SK-N-SH (cell line): ENCODE results near the gene HIPK3.

Experiments
- EP300 ChIP-seq, 2 experiments: IDR thresholded peaks; 2 replicates each; pipeline versions ENCODE4 v1.4.0 to v1.6.1; 2012; ENCODE audit warnings: borderline replicate concordance in 1 of 2, low read depth in 1 of 2, low read length in 1 of 2
- SIN3A ChIP-seq: IDR thresholded peaks from 2 replicates; pipeline ENCODE4 v1.6.1; 2012; ENCODE audit warnings: low read depth, mild to moderate bottlenecking, low read length, moderate library complexity, borderline replicate concordance
- TF ChIP-seq, protein P1 (sequence below): fragments of 200-600 bp; sonication (generic); IDR thresholded peaks from 2 replicates; pipeline ENCODE4 v1.6.1; 2017; ENCODE audit warnings: antibody characterized with exemption, mild to moderate bottlenecking, moderate library complexity

DNA sequence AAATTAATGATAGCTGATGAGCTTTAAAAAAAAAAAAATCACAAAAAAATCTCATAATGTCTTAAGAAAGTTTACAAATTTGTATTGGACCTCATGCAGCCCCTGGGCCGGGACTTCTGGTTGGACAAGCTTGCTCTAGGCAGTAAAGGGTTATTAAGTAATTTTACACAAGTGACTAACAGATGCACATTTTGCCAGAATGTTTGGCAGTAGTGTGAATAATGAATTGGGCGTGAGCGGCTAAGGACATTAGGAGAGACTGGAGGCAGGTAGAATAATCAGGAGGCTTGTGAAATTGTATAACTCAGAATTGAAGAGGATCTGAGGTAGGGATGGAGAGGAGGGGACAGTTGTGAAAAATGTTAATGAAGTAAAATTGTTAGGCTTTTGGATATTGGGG is 77.4 kb downstream of the HIPK3 start:
- TF ChIP-seq, protein P1, sequence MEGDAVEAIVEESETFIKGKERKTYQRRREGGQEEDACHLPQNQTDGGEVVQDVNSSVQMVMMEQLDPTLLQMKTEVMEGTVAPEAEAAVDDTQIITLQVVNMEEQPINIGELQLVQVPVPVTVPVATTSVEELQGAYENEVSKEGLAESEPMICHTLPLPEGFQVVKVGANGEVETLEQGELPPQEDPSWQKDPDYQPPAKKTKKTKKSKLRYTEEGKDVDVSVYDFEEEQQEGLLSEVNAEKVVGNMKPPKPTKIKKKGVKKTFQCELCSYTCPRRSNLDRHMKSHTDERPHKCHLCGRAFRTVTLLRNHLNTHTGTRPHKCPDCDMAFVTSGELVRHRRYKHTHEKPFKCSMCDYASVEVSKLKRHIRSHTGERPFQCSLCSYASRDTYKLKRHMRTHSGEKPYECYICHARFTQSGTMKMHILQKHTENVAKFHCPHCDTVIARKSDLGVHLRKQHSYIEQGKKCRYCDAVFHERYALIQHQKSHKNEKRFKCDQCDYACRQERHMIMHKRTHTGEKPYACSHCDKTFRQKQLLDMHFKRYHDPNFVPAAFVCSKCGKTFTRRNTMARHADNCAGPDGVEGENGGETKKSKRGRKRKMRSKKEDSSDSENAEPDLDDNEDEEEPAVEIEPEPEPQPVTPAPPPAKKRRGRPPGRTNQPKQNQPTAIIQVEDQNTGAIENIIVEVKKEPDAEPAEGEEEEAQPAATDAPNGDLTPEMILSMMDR: no peak
- no peak for TF ChIP-seq EP300 (IDR thresholded peaks at IDR 0.05; ENCODE audit: borderline replicate concordance in 1 of 2, low read depth in 1 of 2, low read length in 1 of 2)
- TF ChIP-seq SIN3A: no peak
